CD14-positive monocyte (primary cell): ENCODE measurements around the gene ADAM22. TPM values are rescaled to one million over a fixed set of nuclear protein-coding genes. Genes with fewer than 3 reads are reported as not detected.

Experiments used
- DNase-seq, 3 donors: peaks; one replicate each; pipeline ENCODE4 v3.0.0-alpha.2; 2011 to 2022
- H2AFZ ChIP-seq: 2 replicates; pipeline ENCODE4 v1.6.0; 2012; ENCODE audit warnings: mild to moderate bottlenecking, low read depth, low read length, inconsistent platforms; ENCODE audit not compliant: insufficient read depth, poor library complexity, severe bottlenecking
- H3K27ac ChIP-seq, 2 donors: 1 replicate in 1 of 2; 2 replicates in 1 of 2; pipeline ENCODE4 v1.5.1; 2012 to 2013; ENCODE audit warnings: low read length in 2 of 2, control low read depth in 1 of 2, inconsistent platforms in 1 of 2, low read depth in 1 of 2, mild to moderate bottlenecking in 1 of 2
- H3K27me3 ChIP-seq, 2 donors: one replicate each; pipeline versions ENCODE4 v1.6.0 to v1.6.1; 2011 to 2013; ENCODE audit warnings: low read length in 2 of 2; ENCODE audit not compliant: control insufficient read depth in 2 of 2, insufficient read depth in 2 of 2
- H3K36me3 ChIP-seq, 2 donors: replicated peaks in 1 of 2; 1 replicate in 1 of 2; 2 replicates in 1 of 2; pipeline versions ENCODE4 v1.5.1 to v1.6.1; 2012 to 2013; ENCODE audit warnings: low read length in 2 of 2, control low read depth in 1 of 2, inconsistent platforms in 1 of 2, mild to moderate bottlenecking in 1 of 2; ENCODE audit not compliant: insufficient read depth in 2 of 2, control insufficient read depth in 1 of 2
- H3K4me1 ChIP-seq, 2 donors: 1 replicate in 1 of 2; 2 replicates in 1 of 2; pipeline versions ENCODE4 v1.5.1 to v1.6.1; 2012 to 2013; ENCODE audit warnings: low read length in 2 of 2, control low read depth in 1 of 2, inconsistent platforms in 1 of 2, mild to moderate bottlenecking in 1 of 2, moderate library complexity in 1 of 2; ENCODE audit not compliant: insufficient read depth in 2 of 2, control insufficient read depth in 1 of 2
- H3K4me2 ChIP-seq: replicated peaks from 2 replicates; pipeline ENCODE3; 2012; ENCODE audit warnings: low read length, moderate library complexity, mild to moderate bottlenecking; ENCODE audit not compliant: poor library complexity, severe bottlenecking; ENCODE audit errors: extremely low read depth
- H3K4me3 ChIP-seq, 3 experiments: fragments of 200-600 bp in 1 of 3; sonication (generic) in 1 of 3; replicated peaks in 1 of 3; 1 replicate in 2 of 3; 2 replicates in 1 of 3; pipeline ENCODE4 v1.5.1; 2011 to 2013; ENCODE audit warnings: low read length in 3 of 3, mild to moderate bottlenecking in 3 of 3, control low read depth in 2 of 3, low read depth in 2 of 3, inconsistent platforms in 1 of 3, moderate library complexity in 1 of 3
- H3K79me2 ChIP-seq: 2 replicates; pipeline ENCODE4 v1.6.0; 2012; ENCODE audit warnings: mild to moderate bottlenecking, control low read depth, inconsistent platforms, low read length, moderate library complexity; ENCODE audit not compliant: insufficient read depth
- H3K9ac ChIP-seq: 2 replicates; pipeline ENCODE4 v1.6.0; 2017; ENCODE audit warnings: low read length, mild to moderate bottlenecking; ENCODE audit not compliant: insufficient read depth, poor library complexity, severe bottlenecking
- H3K9me3 ChIP-seq, 2 donors: replicated peaks in 1 of 2; 1 replicate in 1 of 2; 2 replicates in 1 of 2; pipeline versions ENCODE4 v1.5.1 to v1.6.1; 2012 to 2013; ENCODE audit warnings: low read length in 2 of 2, control low read depth in 1 of 2; ENCODE audit not compliant: control insufficient read depth in 1 of 2, insufficient read depth in 1 of 2
- H4K20me1 ChIP-seq: 2 replicates; pipeline ENCODE4 v1.6.0; 2012; ENCODE audit warnings: mild to moderate bottlenecking, low read length, control low read depth, moderate library complexity; ENCODE audit not compliant: insufficient read depth
- H3K27ac Mint-ChIP-seq, 7 donors: one replicate each; pipeline ENCODE4 v1.8.0; 2020; ENCODE audit warnings: mild to moderate bottlenecking in 7 of 7, mixed read lengths in 7 of 7, moderate library complexity in 6 of 7, inconsistent platforms in 2 of 7
- H3K27me3 Mint-ChIP-seq, 3 donors: one replicate each; pipeline ENCODE4 v1.8.0; 2021 to 2022; ENCODE audit warnings: low read depth in 3 of 3, mild to moderate bottlenecking in 3 of 3, mixed read lengths in 3 of 3, moderate library complexity in 3 of 3, inconsistent platforms in 1 of 3
- H3K36me3 Mint-ChIP-seq, 2 donors: one replicate each; pipeline ENCODE4 v1.8.0; 2020; ENCODE audit warnings: mixed read lengths in 2 of 2, inconsistent platforms in 1 of 2, mild to moderate bottlenecking in 1 of 2
- H3K4me1 Mint-ChIP-seq: one replicate; pipeline ENCODE4 v1.8.0; 2020; ENCODE audit warnings: mild to moderate bottlenecking, mixed read lengths
- H3K4me3 Mint-ChIP-seq, 2 donors: one replicate each; pipeline ENCODE4 v1.8.0; 2020; ENCODE audit warnings: mild to moderate bottlenecking in 2 of 2, mixed read lengths in 2 of 2, moderate library complexity in 1 of 2
- H3K9me3 Mint-ChIP-seq, 7 donors: one replicate each; pipeline ENCODE4 v1.8.0; 2020 to 2022; ENCODE audit warnings: mixed read lengths in 7 of 7, mild to moderate bottlenecking in 6 of 7, moderate library complexity in 6 of 7, inconsistent platforms in 2 of 7
- WGBS: methylation state at CpG from one replicate; pipeline ENCODE4 v1.1.5; 2013; ENCODE audit warnings: missing lambda C conversion rate; ENCODE audit not compliant: insufficient coverage; 5-methylcytosine and 5-hydroxymethylcytosine counted together
- intact Hi-C, 2 donors: fragments of 100-400 bp; cut with micrococcal nuclease; formaldehyde crosslinking; loops; one replicate each; pipeline versions ENCODE4 v1.15.0 to v1.15.1; 2023
- polyA plus RNA-seq, 3 donors: library from polyadenylated mRNA; depleted of rRNA in 1 of 3; unstranded in 2 of 3; stranded (reverse) in 1 of 3; fragments of 300-500 nt in 2 of 3; fragments of >200 nt in 1 of 3; fragmentation: Illumina TruSeq in 2 of 3; gene quantifications; 1 replicate in 2 of 3; 2 replicates in 1 of 3; pipeline ENCODE4 v1.2.3, GENCODE V29; 2012 to 2021
- TF ChIP-seq, protein P1 (sequence below): fragments of 200-600 bp; IDR thresholded peaks from one replicate; pipeline ENCODE4 v1.8.0; 2022; ENCODE audit warnings: antibody characterized with exemption, mild to moderate bottlenecking

Gene ADAM22
- polyA plus RNA-seq, 3 donors: 0.01 to 0.17 TPM; not detected in 1

DNA sequence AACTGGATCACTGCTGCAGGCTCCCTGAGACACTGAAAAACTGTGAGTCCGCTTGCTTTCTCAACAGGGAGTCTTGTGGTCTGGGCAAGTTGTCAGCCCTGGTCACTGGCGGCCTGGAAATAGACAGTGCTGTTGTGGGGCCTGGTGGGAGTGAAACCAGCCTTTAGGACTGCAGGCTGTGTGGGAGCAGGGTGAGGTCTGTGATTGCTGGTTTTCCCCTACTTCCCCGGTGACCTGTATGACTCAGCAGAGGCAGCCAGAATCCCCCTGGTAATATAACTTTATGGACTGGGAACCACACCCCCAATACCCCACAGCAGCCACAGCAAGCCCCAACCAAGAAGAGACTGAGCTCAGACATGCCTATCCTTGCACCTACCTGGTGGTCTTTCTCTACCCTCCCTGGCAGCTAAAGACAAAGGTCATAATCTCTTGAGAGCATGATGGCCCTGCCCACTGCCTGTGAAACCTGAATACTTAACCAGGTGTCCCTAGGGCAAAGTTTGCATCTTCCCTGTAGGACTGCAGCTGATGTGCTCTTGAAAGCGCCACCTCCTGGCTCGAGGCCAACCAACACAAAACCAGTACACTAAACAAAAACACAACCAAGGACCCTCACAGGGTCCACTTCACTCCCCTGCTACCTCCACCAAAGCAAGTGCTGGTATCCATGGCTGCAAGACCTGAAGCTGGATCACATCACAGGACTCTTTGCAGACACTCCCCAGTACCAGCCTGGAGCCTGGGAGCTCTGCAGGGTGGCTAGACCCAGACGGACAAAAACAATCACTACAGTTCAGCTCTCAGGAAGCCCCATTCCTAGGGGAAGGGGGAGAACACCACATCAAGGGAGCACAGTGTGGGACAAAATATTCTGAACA is 7.2 kb upstream of the ADAM22 start:
- Histone ChIP-seq H4K20me1 (no peaks in the 10 kb centered on the region), H3K27me3 (no peaks in the 10 kb centered on the region), H3K27ac (no peak overlapping the region), H2AFZ (no peak overlapping the region), H3K4me3 (no peak overlapping the region), H3K9me3 (no peaks in the 10 kb centered on the region), H3K79me2 (no peaks in the 10 kb centered on the region), H3K4me1 (no peaks in the 10 kb centered on the region), H3K36me3 (no peaks in the 10 kb centered on the region), H3K4me2 (no peak overlapping the region), H3K9ac (no peak overlapping the region)
- H3K4me3 Mint-ChIP-seq: no peak overlapping the region
- no peak for DNase-seq
- TF ChIP-seq, protein P1, sequence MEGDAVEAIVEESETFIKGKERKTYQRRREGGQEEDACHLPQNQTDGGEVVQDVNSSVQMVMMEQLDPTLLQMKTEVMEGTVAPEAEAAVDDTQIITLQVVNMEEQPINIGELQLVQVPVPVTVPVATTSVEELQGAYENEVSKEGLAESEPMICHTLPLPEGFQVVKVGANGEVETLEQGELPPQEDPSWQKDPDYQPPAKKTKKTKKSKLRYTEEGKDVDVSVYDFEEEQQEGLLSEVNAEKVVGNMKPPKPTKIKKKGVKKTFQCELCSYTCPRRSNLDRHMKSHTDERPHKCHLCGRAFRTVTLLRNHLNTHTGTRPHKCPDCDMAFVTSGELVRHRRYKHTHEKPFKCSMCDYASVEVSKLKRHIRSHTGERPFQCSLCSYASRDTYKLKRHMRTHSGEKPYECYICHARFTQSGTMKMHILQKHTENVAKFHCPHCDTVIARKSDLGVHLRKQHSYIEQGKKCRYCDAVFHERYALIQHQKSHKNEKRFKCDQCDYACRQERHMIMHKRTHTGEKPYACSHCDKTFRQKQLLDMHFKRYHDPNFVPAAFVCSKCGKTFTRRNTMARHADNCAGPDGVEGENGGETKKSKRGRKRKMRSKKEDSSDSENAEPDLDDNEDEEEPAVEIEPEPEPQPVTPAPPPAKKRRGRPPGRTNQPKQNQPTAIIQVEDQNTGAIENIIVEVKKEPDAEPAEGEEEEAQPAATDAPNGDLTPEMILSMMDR: no peak
- H3K27me3 Mint-ChIP-seq: no peaks in the 10 kb centered on the region
- no peaks in the 10 kb centered on the region for H3K4me1 Mint-ChIP-seq
- WGBS: 49% methylated on average over 4 of the region's 6 CpGs
- intact Hi-C loops: no loop called here
- H3K36me3 Mint-ChIP-seq: no peaks in the 10 kb centered on the region
- peaks cover 0 to 2% (median 0%) of the 10 kb centered on the region in 7 donors for H3K9me3 Mint-ChIP-seq
- peak overlapping the region in 1 of 7 donors; percentile 11 for H3K27ac Mint-ChIP-seq

DNA sequence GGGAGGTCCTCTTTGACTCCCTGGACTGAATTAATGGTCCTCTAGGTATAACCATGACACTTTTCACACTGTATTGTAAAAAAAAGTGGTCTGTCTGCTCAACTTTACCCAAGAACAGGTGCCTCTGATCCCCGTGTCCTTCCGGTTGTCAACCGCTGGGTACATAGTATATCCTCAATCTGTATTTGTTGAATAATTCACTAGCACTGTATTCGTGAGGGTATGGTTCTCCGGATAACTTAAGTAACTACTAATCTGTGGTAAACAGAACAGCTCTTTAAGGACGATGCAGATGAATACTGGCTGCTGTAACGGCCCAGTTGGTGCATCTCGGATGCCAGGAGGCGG is 472 bp upstream of the ADAM22 start:
- Histone ChIP-seq H2AFZ (peak overlapping the region; percentile 85), H3K4me2 (peak overlapping the region; percentile 94), H3K27me3 (peaks cover 7 to 27% of the 10 kb centered on the region in 2 donors), H3K9me3 (no peaks in the 10 kb centered on the region), H3K36me3 (no peaks in the 10 kb centered on the region), H3K79me2 (no peaks in the 10 kb centered on the region), H3K4me1 (peaks cover 11 to 20% of the 10 kb centered on the region in 2 donors), H3K4me3 (peak overlapping the region in 1 of 3 experiments; percentile 79), H3K9ac (no peak overlapping the region), H3K27ac (no peak overlapping the region), H4K20me1 (no peaks in the 10 kb centered on the region)
- TF ChIP-seq, protein P1: no peak
- Mint-ChIP-seq H3K4me3 (peak overlapping the region; percentile 86 to 91), H3K36me3 (no peaks in the 10 kb centered on the region), H3K27me3 (peaks cover 21 to 28% (median 21%) of the 10 kb centered on the region in 3 donors), H3K27ac (no peak overlapping the region), H3K9me3 (peaks cover 0 to 2% (median 0%) of the 10 kb centered on the region in 7 donors), H3K4me1 (peaks cover 19% of the 10 kb centered on the region)
- 0% methylated on average over 3 of the region's 9 CpGs for WGBS
- intact Hi-C loops: no loop called here
- DNase-seq: no peak
